Measurements from ENCODE around the gene TPX2. TPM values are rescaled to one million over a fixed set of nuclear protein-coding genes. Genes with fewer than 3 reads are reported as not detected.
A peak's percentile ranks its signal among the peaks of the same experiment; 100 is the strongest.

Gene TPX2
- total RNA-seq, 2 experiments from 2014 or later: 166 to 175 TPM

DNA sequence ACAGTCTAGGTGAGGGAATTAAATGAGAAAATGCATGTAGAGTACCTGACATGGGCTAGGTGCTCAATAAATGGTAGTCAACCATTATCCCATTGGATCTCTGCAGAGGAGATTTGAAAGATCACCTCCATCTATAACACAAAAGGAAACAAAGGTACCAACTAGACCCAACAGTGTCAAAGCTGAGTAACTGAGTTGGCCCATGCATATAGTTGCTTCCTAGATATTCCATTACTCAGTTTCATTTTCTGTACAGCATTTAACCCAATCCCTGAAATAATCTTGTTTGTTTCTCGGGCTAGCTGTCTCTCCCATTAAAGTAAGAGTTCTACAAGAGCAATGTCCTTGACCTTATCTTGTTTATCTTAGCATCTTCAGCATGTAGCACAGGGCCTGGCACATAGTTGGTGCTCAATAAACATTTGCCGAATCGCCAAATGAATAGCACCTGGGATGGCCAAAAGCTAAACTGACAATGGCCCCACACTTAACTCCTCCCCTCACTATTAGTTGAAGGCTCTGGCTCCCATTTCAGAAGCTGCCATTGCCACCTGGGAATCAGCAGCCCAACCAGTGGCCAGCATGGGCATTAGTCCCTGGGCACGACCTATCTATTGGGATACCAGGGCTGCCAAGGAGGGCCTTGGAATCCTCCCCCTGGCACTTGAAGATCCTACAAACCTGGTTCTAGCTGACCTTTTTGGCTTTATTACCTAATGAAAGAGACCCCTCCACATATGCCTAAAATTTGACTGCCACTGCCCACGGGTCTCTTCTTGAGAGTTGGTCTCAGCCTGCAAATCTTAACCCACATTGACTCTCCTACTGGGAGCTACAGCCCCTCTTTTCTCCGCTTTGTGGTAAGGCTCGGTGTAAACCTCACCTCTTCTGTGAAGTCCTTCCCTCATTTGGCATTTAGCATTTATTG, 39.0 kb upstream of the TPX2 start:
- Mint-ChIP-seq H3K36me3 (ENCODE audit: low read depth) (peaks cover 49% of the 10 kb centered on the region), H3K9me3 (no peaks in the 10 kb centered on the region), H3K27ac (peak overlapping the region; percentile 91), H3K27me3 (ENCODE audit: low read depth) (no peaks in the 10 kb centered on the region), H3K4me3 (no peak overlapping the region), H3K4me1 (ENCODE audit: low read depth) (peaks cover 73% of the 10 kb centered on the region)
- no peak for DNase-seq
- CTCF ChIA-PET: interaction anchor here (0.6 to 6.2 kb wide), 13 partner anchors 9 to 66 kb away, joined by 3 to 37 read pairs (median 3); no protein-coding TSS in a partner anchor
- intact Hi-C loops (cut with micrococcal nuclease): loop anchor here (1.0 kb wide), 5 partner anchors 17 to 38 kb away; no protein-coding TSS in a partner anchor

DNA sequence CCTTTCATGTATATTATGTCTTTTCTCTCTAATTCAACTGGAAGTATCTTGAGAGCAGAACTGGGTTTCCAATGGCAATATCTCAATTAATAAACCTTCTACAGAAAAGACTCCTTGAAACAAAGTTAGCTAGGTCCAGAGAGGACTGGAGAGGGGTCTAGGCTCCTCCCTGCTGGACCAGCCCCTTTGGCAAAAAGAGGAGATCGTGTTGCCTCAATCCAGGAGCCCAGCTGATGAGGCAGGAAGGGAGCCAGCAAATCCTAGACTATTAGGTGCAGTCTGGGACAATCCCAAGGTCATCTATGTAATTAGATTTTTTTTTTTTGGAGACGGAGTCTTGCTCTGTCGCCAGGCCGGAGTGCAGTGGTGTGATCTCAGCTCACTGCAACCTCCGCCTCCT, 38.3 kb upstream of the TPX2 start:
- intact Hi-C loops (cut with micrococcal nuclease): no loop called here
- Mint-ChIP-seq H3K4me1 (ENCODE audit: low read depth) (peaks cover 72% of the 10 kb centered on the region), H3K9me3 (no peaks in the 10 kb centered on the region), H3K27ac (peak overlapping the region; percentile 91), H3K27me3 (ENCODE audit: low read depth) (no peaks in the 10 kb centered on the region), H3K36me3 (ENCODE audit: low read depth) (peaks cover 46% of the 10 kb centered on the region), H3K4me3 (no peak overlapping the region)
- CTCF ChIA-PET: interaction anchor here (0.6 to 6.2 kb wide), 6 partner anchors 12 to 67 kb away, joined by 3 to 37 read pairs (median 3); no protein-coding TSS in a partner anchor
- DNase-seq: no peak

DNA sequence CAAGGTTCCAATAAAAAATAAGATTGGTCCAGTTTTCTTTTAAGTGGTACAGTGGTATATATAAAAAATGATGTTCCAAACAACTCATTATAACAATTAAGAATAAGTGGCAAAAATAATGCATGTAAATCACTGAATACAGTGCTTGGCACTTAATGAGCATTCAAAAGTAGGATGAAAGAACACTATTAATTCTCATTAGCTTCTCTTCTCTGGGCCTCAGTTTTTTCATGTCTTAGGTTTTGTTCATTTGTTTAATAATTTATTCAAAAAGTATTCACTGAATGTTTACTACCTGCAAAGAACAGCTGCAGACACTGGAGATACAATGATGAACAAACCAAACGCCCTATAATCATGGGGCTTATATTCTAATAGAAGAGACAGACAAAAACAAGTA, 37.5 kb upstream of the TPX2 start:
- H3K9me3 Mint-ChIP-seq: no peaks in the 10 kb centered on the region
- CTCF ChIA-PET: interaction anchor here (1.7 to 6.2 kb wide), 2 partner anchors 22 to 40 kb away, joined by 5 to 37 read pairs; no protein-coding TSS in a partner anchor
- peak overlapping the region; percentile 83 for H3K27ac Mint-ChIP-seq
- intact Hi-C loops (cut with micrococcal nuclease): no loop called here
- no peaks in the 10 kb centered on the region for H3K27me3 Mint-ChIP-seq (ENCODE audit: low read depth)
- H3K4me1 Mint-ChIP-seq (ENCODE audit: low read depth): peaks cover 74% of the 10 kb centered on the region
- DNase-seq: no peak
- peaks cover 51% of the 10 kb centered on the region for H3K36me3 Mint-ChIP-seq (ENCODE audit: low read depth)
- no peak overlapping the region for H3K4me3 Mint-ChIP-seq

DNA sequence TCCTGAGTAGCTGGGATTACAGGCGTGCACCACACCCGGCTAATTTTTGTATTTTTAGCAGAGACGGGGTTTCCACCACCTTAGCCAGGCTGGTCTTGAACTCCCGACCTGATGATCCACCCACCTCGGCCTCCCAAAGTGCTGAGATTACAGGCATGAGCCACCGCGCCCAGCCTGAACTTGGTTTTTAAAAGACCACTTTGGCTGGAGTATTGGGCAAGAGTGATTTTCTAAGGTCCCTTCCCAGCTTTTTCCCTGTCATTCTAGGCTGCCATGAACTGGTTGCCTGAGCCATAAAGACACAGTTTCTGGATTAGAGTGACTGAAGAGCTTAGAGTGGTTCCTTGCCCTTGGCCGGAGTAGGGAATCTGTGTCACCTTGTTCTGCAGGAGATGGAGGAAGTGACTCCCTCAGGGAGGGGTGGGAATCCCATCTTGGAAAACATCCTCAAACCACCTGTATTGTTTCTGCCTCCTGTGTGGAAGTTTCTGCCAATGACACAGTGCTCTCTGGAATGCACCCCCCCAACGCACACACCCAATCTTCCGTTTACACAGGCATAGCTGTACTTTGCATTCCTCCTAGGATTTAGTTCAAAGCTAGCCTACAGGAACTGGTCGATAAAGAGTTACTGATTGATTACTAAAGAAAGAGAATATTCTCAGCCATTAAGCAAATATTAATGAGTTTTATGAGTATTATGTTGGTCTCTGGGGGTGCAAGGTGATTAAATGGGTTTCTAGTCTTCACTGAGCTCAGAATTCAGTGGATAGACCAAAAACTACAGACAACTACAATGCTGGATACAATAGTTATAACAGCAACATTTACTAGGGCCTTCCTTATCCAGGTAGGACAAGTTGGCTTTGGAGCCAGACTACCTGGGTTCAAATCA, 34.6 kb upstream of the TPX2 start:
- Mint-ChIP-seq H3K4me1 (ENCODE audit: low read depth) (peaks cover 78% of the 10 kb centered on the region), H3K9me3 (no peaks in the 10 kb centered on the region), H3K27ac (peak overlapping the region; percentile 54), H3K4me3 (no peak overlapping the region), H3K27me3 (ENCODE audit: low read depth) (no peaks in the 10 kb centered on the region), H3K36me3 (ENCODE audit: low read depth) (peaks cover 62% of the 10 kb centered on the region)
- intact Hi-C loops (cut with micrococcal nuclease): no loop called here
- CTCF ChIA-PET: interaction anchor here (0.6 to 2.3 kb wide), 5 partner anchors 19 to 244 kb away, joined by 3 to 6 read pairs (median 4); no protein-coding TSS in a partner anchor
- no peak for DNase-seq

DNA sequence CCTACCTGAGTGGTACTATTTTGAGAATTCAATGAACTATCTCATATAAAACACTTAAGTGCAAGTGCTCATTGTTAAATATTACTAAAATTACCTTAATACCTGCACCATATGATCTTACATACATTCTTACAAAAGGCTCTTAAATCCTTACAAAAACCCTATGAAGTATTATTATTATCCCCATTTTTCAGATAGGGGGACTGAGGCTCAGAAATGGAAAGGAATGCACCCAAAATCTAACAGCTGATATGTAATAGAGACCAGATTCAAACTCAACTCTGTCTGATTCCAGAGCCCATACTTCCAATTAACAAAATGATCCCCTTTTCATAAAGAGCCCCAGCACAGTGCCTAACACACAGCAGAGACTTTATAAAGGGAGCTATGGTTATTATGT, 33.9 kb upstream of the TPX2 start:
- Mint-ChIP-seq H3K9me3 (no peaks in the 10 kb centered on the region), H3K4me1 (ENCODE audit: low read depth) (peaks cover 75% of the 10 kb centered on the region), H3K4me3 (no peak overlapping the region), H3K27me3 (ENCODE audit: low read depth) (no peaks in the 10 kb centered on the region), H3K36me3 (ENCODE audit: low read depth) (peaks cover 65% of the 10 kb centered on the region), H3K27ac (peak overlapping the region; percentile 47)
- CTCF ChIA-PET: interaction anchor here (1.1 to 2.3 kb wide), 4 partner anchors 19 to 44 kb away, joined by 3 to 6 read pairs (median 4); no protein-coding TSS in a partner anchor
- no peak for DNase-seq
- intact Hi-C loops (cut with micrococcal nuclease): no loop called here

DNA sequence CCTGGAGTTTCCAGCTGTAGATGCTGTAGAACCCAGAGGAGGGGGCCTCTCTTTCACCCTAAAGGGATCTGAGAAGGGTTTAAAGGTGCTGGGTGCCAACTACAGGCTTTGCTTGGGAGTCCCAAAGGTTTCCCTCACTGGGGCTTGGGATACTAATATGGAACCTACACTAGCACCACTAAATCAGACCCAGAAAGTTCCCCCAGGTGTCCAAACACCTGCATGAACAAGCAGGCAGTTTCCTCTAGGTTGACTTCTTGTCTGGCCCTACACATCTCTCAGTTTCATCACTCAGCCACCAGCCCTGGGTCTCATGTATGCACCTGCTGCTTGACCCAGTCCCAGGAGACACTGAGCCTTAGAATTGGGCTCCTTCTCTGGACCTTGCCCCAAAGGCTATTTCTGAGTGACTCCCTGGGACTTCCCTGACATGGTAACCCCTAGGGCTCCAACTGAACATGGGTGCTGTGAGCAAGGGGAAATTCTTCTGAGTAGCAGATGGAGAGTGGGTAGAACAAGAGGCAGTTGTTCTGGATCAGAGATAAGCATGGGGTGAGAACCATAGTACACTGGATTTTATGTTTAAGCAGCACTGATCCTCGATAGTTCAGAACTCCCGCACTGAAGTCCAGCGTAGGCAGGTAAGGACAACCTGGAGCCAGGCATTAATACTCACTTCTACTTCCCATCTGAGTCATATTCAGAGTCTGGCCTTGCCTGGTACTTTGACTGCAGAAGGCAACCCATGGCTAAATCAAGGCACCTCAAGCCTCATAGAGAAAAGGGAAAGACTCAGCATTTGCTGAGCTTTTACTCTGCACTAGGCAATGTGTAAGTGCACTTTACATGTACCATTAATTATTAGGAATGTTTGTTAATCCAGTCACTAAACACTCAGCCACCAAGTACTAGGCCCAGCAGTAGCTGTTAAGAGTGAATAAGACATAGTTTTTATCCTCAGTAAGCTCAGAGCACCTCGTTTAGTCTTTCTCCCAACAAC, 33.2 kb upstream of the TPX2 start:
- CTCF ChIA-PET: interaction anchor here (0.7 to 2.3 kb wide), 3 partner anchors 18 to 72 kb away, joined by 3 to 6 read pairs (median 4); no protein-coding TSS in a partner anchor
- peaks cover 75% of the 10 kb centered on the region for H3K4me1 Mint-ChIP-seq (ENCODE audit: low read depth)

DNA sequence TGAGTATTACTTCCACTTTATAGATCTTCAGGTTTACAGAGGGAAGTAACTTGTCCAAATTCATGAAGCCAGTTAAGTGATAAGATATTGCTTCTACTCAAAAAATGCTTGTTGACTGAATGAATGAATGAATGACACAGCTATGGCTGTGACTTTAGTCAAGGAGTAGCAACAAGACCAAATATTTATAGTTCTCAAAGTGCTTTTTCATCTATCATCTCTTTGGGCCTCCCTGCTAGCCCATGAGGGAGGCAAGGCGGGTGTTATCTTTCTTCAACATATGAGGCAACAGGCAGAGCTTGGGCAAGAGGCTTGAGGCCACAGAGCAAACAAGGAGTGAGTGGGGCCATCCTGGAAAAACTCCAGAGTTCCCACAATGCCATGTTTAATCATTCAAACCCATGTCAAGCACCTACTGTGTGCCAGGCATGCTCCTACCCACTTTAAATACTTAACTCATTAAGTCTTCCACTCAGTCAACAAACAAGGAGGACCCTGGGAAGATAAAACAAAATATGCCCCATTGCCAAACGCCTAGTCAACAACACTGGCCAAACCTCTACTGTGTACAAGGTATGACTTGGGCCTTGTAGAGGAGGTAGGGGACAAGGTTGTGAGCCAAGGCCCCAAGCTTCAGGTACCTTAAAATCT, 32.4 kb upstream of the TPX2 start:
- CTCF ChIA-PET: interaction anchor here (0.7 to 2.3 kb wide), 5 partner anchors 10 to 73 kb away, joined by 3 to 7 read pairs (median 4); no protein-coding TSS in a partner anchor
- Mint-ChIP-seq H3K27ac (peak overlapping the region; percentile 74), H3K9me3 (no peaks in the 10 kb centered on the region), H3K4me3 (no peak overlapping the region), H3K4me1 (ENCODE audit: low read depth) (peaks cover 75% of the 10 kb centered on the region), H3K36me3 (ENCODE audit: low read depth) (peaks cover 63% of the 10 kb centered on the region), H3K27me3 (ENCODE audit: low read depth) (no peaks in the 10 kb centered on the region)
- intact Hi-C loops (cut with micrococcal nuclease): no loop called here
- no peak for DNase-seq

More for the DNA sequence above, 33.2 kb upstream of the TPX2 start:
- H3K4me3 Mint-ChIP-seq: no peak overlapping the region
- H3K36me3 Mint-ChIP-seq (ENCODE audit: low read depth): peaks cover 64% of the 10 kb centered on the region
- intact Hi-C loops (cut with micrococcal nuclease): no loop called here
- no peaks in the 10 kb centered on the region for H3K9me3 Mint-ChIP-seq
- H3K27me3 Mint-ChIP-seq (ENCODE audit: low read depth): no peaks in the 10 kb centered on the region
- peak overlapping the region; percentile 74 for H3K27ac Mint-ChIP-seq
- no peak for DNase-seq

DNA sequence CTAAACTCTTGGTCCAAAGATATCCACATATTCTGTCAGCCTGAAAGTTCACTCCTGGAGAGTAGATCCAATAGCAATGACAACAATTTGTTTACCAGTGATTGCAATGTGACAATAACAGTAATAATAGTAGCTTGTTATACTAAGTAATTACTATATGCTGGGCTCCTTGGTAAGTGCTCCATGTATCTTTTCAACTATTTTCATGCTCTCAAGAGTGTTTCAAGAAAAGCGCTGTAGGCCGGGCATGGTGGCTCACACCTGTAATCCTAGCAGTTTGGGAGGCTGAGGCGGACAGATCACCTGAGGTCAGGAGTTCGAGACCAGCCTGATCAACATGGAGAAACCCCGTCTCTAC, 31.9 kb upstream of the TPX2 start:
- Mint-ChIP-seq H3K4me1 (ENCODE audit: low read depth) (peaks cover 75% of the 10 kb centered on the region), H3K27me3 (ENCODE audit: low read depth) (no peaks in the 10 kb centered on the region), H3K27ac (peak overlapping the region; percentile 74), H3K36me3 (ENCODE audit: low read depth) (peaks cover 61% of the 10 kb centered on the region), H3K4me3 (no peak overlapping the region), H3K9me3 (no peaks in the 10 kb centered on the region)
- intact Hi-C loops (cut with micrococcal nuclease): no loop called here
- CTCF ChIA-PET: interaction anchor here (0.7 to 1.6 kb wide), 3 partner anchors 10 to 45 kb away, joined by 4 to 7 read pairs (median 6); no protein-coding TSS in a partner anchor
- DNase-seq: no peak

DNA sequence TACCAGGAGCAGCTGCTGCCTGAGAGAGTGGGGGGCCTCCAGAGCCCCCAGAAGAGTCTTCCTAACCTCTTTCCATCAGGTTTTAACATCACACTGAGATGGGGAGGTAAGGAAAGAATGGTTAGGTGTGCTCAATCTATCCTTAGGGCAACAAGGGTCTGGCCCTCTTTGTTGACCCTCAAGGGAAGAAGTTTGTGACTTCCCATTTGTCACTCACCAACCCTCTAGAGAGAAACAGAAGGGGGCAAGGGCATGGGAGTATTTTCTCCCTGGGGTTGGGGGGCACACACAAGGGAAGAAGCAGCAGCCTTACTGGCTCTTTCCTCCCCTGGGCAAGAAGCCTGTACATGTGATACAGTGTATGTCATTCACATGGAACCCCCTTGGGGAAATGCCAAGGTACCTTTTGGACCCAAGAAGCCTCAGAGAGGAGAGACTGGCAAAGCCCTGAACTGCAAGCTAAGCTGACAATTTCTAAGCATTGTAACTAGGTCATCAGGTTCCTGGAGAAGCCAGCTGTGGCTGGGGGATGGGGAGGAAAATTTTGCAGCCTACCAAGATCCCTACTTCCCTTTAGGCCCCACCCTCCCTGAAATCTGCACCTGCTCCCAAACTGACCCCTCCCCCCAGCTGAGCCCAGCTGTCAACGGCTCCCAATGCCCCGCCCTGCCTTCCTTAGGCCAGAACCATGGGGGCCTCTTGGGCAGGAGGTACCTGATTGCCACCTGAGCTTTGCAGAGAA, 30.9 kb upstream of the TPX2 start:
- intact Hi-C loops (cut with micrococcal nuclease): no loop called here
- Mint-ChIP-seq H3K36me3 (ENCODE audit: low read depth) (peaks cover 66% of the 10 kb centered on the region), H3K9me3 (no peaks in the 10 kb centered on the region), H3K4me3 (no peak overlapping the region), H3K27ac (peak overlapping the region; percentile 61), H3K27me3 (ENCODE audit: low read depth) (no peaks in the 10 kb centered on the region), H3K4me1 (ENCODE audit: low read depth) (peaks cover 81% of the 10 kb centered on the region)
- DNase-seq: no peak
- CTCF ChIA-PET: interaction anchor here (1.1 to 1.6 kb wide), 4 partner anchors 8 to 46 kb away, joined by 3 to 6 read pairs (median 4); no protein-coding TSS in a partner anchor
